Endothelial cell of umbilical vein (primary cell): ENCODE measurements around the gene UVRAG. TPM values are rescaled to one million over a fixed set of nuclear protein-coding genes. Genes with fewer than 3 reads are reported as not detected.

Source experiments
- BruUV-seq: library from RNA; stranded (reverse); fragments of 400-500 nt; replicated peaks from 2 replicates; lab custom pipeline; 2021; lab: Mats Ljungman, UMichigan
- CTCF ChIA-PET: fragments of 300-600, 350-600 bp; sonication (Branson Sonifier 250); formaldehyde crosslinking; loops from one replicate; lab custom pipeline; 2021; ENCODE audit warnings: antibody characterized with exemption, inconsistent platforms; lab: Charles Lee
- POLR2A ChIA-PET: fragments of 300-600, 350-600 bp; sonication (Branson Sonifier 250); formaldehyde crosslinking; loops from one replicate; lab custom pipeline; 2021; ENCODE audit warnings: antibody characterized with exemption, inconsistent platforms; lab: Charles Lee
- DNase-seq: peaks from one replicate; pipeline ENCODE4 v3.0.0-alpha.2; 2011; ENCODE audit warnings: low read depth, low spot score
- FAIRE-seq: peaks from 2 replicates; lab custom pipeline; 2011; peaks lifted over from hg19 to GRCh38; lab: Jason Lieb, UNC
- H2AFZ ChIP-seq: 2 replicates; pipeline ENCODE4 v1.6.0; 2012; ENCODE audit warnings: low read depth, low read length, control low read depth, inconsistent platforms
- H3K27ac ChIP-seq: 2 replicates; pipeline ENCODE4 v1.5.1; 2011; ENCODE audit warnings: low read depth, mild to moderate bottlenecking, control low read depth, low read length, moderate library complexity; ENCODE audit not compliant: insufficient read depth
- H3K27me3 ChIP-seq, 2 experiments: 2 replicates each; pipeline versions ENCODE4 v1.6.0 to v1.6.1; 2011; ENCODE audit warnings: low read length in 2 of 2, mixed read lengths in 1 of 2; ENCODE audit not compliant: control insufficient read depth in 2 of 2, insufficient read depth in 2 of 2
- H3K36me3 ChIP-seq, 2 experiments: 2 replicates in 1 of 2; 3 replicates in 1 of 2; pipeline ENCODE4 v1.5.1; 2011; ENCODE audit warnings: low read length in 2 of 2, mild to moderate bottlenecking in 1 of 2, moderate library complexity in 1 of 2; ENCODE audit not compliant: control insufficient read depth in 2 of 2, insufficient read depth in 2 of 2; ENCODE audit errors: extremely low read depth in 1 of 2
- H3K4me1 ChIP-seq: 3 replicates; pipeline ENCODE4 v1.5.1; 2011; ENCODE audit warnings: mild to moderate bottlenecking, low read length; ENCODE audit not compliant: control insufficient read depth, insufficient read depth; ENCODE audit errors: extremely low read depth
- H3K4me2 ChIP-seq: 2 replicates; pipeline ENCODE4 v1.6.1; 2011; ENCODE audit warnings: low read length, control low read depth, mixed read lengths; ENCODE audit not compliant: insufficient read depth
- H3K4me3 ChIP-seq, 3 experiments: fragments of 200-600 bp in 1 of 3; sonication (generic), shearing (Covaris generic) in 1 of 3; replicated peaks in 1 of 3; 2 replicates each; pipeline ENCODE4 v1.5.1; 2011 to 2016; ENCODE audit warnings: control low read depth in 3 of 3, low read length in 3 of 3, mild to moderate bottlenecking in 2 of 3, inconsistent platforms in 1 of 3, low read depth in 1 of 3, moderate library complexity in 1 of 3; ENCODE audit not compliant: insufficient read depth in 1 of 3
- H3K79me2 ChIP-seq: 2 replicates; pipeline ENCODE4 v1.6.0; 2012; ENCODE audit warnings: low read length, inconsistent platforms; ENCODE audit not compliant: control insufficient read depth, insufficient read depth
- H3K9ac ChIP-seq: replicated peaks from 2 replicates; pipeline ENCODE3; 2011; ENCODE audit warnings: low read length, control low read depth; ENCODE audit not compliant: insufficient read depth; ENCODE audit errors: extremely low read depth
- H3K9me1 ChIP-seq: replicated peaks from 3 replicates; pipeline ENCODE4 v1.6.0; 2011; ENCODE audit warnings: mild to moderate bottlenecking, low read length; ENCODE audit not compliant: control insufficient read depth, insufficient read depth; ENCODE audit errors: extremely low read depth
- H3K9me3 ChIP-seq: replicated peaks from 2 replicates; pipeline ENCODE4 v1.5.1; 2012; ENCODE audit warnings: low read length, inconsistent platforms; ENCODE audit not compliant: control insufficient read depth, insufficient read depth
- H4K20me1 ChIP-seq: replicated peaks from 2 replicates; pipeline ENCODE3; 2011; ENCODE audit warnings: mild to moderate bottlenecking, low read length; ENCODE audit not compliant: control insufficient read depth, insufficient read depth; ENCODE audit errors: extremely low read depth
- CTCF ChIP-seq, 2 donors: IDR thresholded peaks; 1 replicate in 1 of 2; 2 replicates in 1 of 2; pipeline ENCODE4 v1.5.1; 2011; ENCODE audit warnings: low read length in 2 of 2, mild to moderate bottlenecking in 2 of 2, moderate library complexity in 2 of 2, control low read depth in 1 of 2, inconsistent platforms in 1 of 2, low read depth in 1 of 2; ENCODE audit not compliant: insufficient read depth in 1 of 2; ENCODE audit errors: extremely low read depth in 1 of 2
- EZH2 ChIP-seq: IDR thresholded peaks from 2 replicates; pipeline ENCODE4 v1.6.1; 2012; ENCODE audit warnings: borderline replicate concordance, low read depth, mild to moderate bottlenecking, moderate library complexity, low read length, inconsistent platforms; ENCODE audit not compliant: severe bottlenecking
- FOS ChIP-seq: IDR thresholded peaks from 2 replicates; pipeline ENCODE4 v1.6.1; 2011; ENCODE audit warnings: mild to moderate bottlenecking, low read length, moderate library complexity, borderline replicate concordance; ENCODE audit not compliant: insufficient read depth
- GATA2 ChIP-seq: IDR thresholded peaks from 2 replicates; pipeline ENCODE4 v1.7.0; 2011; ENCODE audit warnings: low read depth, mild to moderate bottlenecking, moderate library complexity, mixed read lengths, low read length; ENCODE audit not compliant: insufficient read length, insufficient read depth
- JUN ChIP-seq: IDR thresholded peaks from 2 replicates; pipeline ENCODE4 v1.6.1; 2011; ENCODE audit warnings: borderline replicate concordance, low read depth; ENCODE audit not compliant: insufficient read length, insufficient read depth
- MAX ChIP-seq: IDR thresholded peaks from 2 replicates; pipeline ENCODE4 v1.6.1; 2011; ENCODE audit not compliant: insufficient read depth, insufficient read length
- MYC ChIP-seq: IDR thresholded peaks from one replicate; pipeline ENCODE4 v1.6.1; 2011; ENCODE audit warnings: mild to moderate bottlenecking, low read depth, low read length
- POLR2A ChIP-seq: IDR thresholded peaks from 2 replicates; pipeline ENCODE4 v1.6.1; 2012; ENCODE audit warnings: low read depth, mild to moderate bottlenecking, control low read depth, low read length
- POLR2AphosphoS5 ChIP-seq: IDR thresholded peaks from 2 replicates; pipeline ENCODE4 v1.6.1; 2012; ENCODE audit warnings: low read depth, mild to moderate bottlenecking, control low read depth, low read length, moderate library complexity; ENCODE audit not compliant: insufficient read depth
- dilution Hi-C: fragments of 300-500 bp; cut with MboI; formaldehyde crosslinking; loops from one replicate; pipeline ENCODE4 v1.15.0; 2019; ENCODE audit warnings: low sequenced_read_pairs; ENCODE audit not compliant: extremely low pct_ligation_motif_present
- intact Hi-C: fragments of 100-400 bp; cut with micrococcal nuclease; formaldehyde crosslinking; loops from one replicate; pipeline ENCODE4 v1.10.0; 2022
- polyA plus RNA-seq, 4 experiments: library from polyadenylated mRNA; depleted of rRNA in 3 of 4; stranded (reverse) in 3 of 4; unstranded in 1 of 4; fragments of >200 nt; gene quantifications; 2 replicates each; pipeline versions ENCODE4 v1.2.1 to v1.2.3, GENCODE V29; 2011 to 2012; ENCODE audit warnings: missing spikeins in 1 of 4
- total RNA-seq: library from RNA; stranded (reverse); gene quantifications from 2 replicates; pipeline ENCODE4 v1.2.3, GENCODE V29; 2021

Gene UVRAG
- total and polyA plus RNA-seq, 2 donors (not counting 3 experiments of a cell fraction or from before 2014, with no cell fraction given) = 21.2 to 65.6 TPM

- Histone ChIP-seq H3K9me1 (no peaks in the 10 kb centered on the region), H3K36me3 (no peaks in the 10 kb centered on the region), H3K4me2 (no peak overlapping the region), H2AFZ (no peak overlapping the region), H4K20me1 (no peaks in the 10 kb centered on the region), H3K9me3 (no peaks in the 10 kb centered on the region), H3K27ac (no peak overlapping the region), H3K9ac (no peak overlapping the region), H3K27me3 (no peaks in the 10 kb centered on the region), H3K4me1 (peaks cover 4% of the 10 kb centered on the region), H3K79me2 (no peaks in the 10 kb centered on the region), H3K4me3 (no peak overlapping the region)
- dilution Hi-C loops (no loop called here), intact Hi-C loops (no loop called here)
- DNase-seq (no peak), FAIRE-seq (no peak)
- TF ChIP-seq CTCF (IDR thresholded peaks at IDR 0.05; ENCODE audit: extremely low read depth in 1 of 2, insufficient read depth in 1 of 2, low read depth in 1 of 2, low read length in 2 of 2) (no peak), POLR2AphosphoS5 (no peak), FOS (no peak), MYC (no peak), POLR2A (no peak), GATA2 (no peak), JUN (no peak), EZH2 (no peak), MAX (no peak)
- BruUV-seq = no TSS peak
- ChIA-PET CTCF (interaction anchor here (0.7 to 2.1 kb wide), 3 partner anchors 8 to 73 kb away, joined by 3 to 8 read pairs (median 3); no protein-coding TSS in a partner anchor), POLR2A (no interaction called here)
Observed at GRCh38 chr11:75795276-75796090, 19.5 kb upstream of the UVRAG start.
